ENCODE results near the gene CES5A.

The CES5A gene

GRCh38 chr16:55824473-55825000, 50.6 kb downstream of the CES5A start:
- TF ChIP-seq POLR2AphosphoS5 (IDR thresholded peaks at IDR 0.05; ENCODE audit: low read depth, low read length) (no peak), SIN3A (IDR thresholded peaks at IDR 0.05; ENCODE audit: borderline replicate concordance, insufficient read depth, low read length) (no peak), FOXP2 (optimal IDR thresholded peaks at IDR 0.05; ENCODE audit: borderline replicate concordance, extremely low read depth, extremely low read length, insufficient read depth) (no peak), TAF1 (IDR thresholded peaks at IDR 0.05; ENCODE audit: borderline replicate concordance, insufficient read depth, low read length) (no peak), REST (IDR thresholded peaks at IDR 0.05; ENCODE audit: insufficient read depth in 1 of 2, low read depth in 2 of 2, low read length in 2 of 2) (no peak)

- no peak for TF ChIP-seq FOXP2 (optimal IDR thresholded peaks at IDR 0.05; ENCODE audit: borderline replicate concordance, extremely low read depth, extremely low read length, insufficient read depth)
Observed at GRCh38 chr16:55822280-55822810, 52.8 kb downstream of the CES5A start.

- TF ChIP-seq REST (IDR thresholded peaks at IDR 0.05; ENCODE audit: insufficient read depth in 1 of 2, low read depth in 2 of 2, low read length in 2 of 2), result no peak
- no peak for TF ChIP-seq POLR2AphosphoS5 (IDR thresholded peaks at IDR 0.05; ENCODE audit: low read depth, low read length)
- TF ChIP-seq FOXP2 (optimal IDR thresholded peaks at IDR 0.05; ENCODE audit: borderline replicate concordance, extremely low read depth, extremely low read length, insufficient read depth), result no peak
- no peak for TF ChIP-seq TAF1 (IDR thresholded peaks at IDR 0.05; ENCODE audit: borderline replicate concordance, insufficient read depth, low read length)
- TF ChIP-seq SIN3A (IDR thresholded peaks at IDR 0.05; ENCODE audit: borderline replicate concordance, insufficient read depth, low read length), result no peak
Observed at GRCh38 chr16:55821210-55821609, 54.0 kb downstream of the CES5A start.

- TF ChIP-seq FOXP2 (optimal IDR thresholded peaks at IDR 0.05; ENCODE audit: borderline replicate concordance, extremely low read depth, extremely low read length, insufficient read depth), result no peak
- TF ChIP-seq REST (IDR thresholded peaks at IDR 0.05; ENCODE audit: insufficient read depth in 1 of 2, low read depth in 2 of 2, low read length in 2 of 2), result no peak
- no peak for TF ChIP-seq TAF1 (IDR thresholded peaks at IDR 0.05; ENCODE audit: borderline replicate concordance, insufficient read depth, low read length)
- TF ChIP-seq POLR2AphosphoS5 (IDR thresholded peaks at IDR 0.05; ENCODE audit: low read depth, low read length), result no peak
- TF ChIP-seq SIN3A (IDR thresholded peaks at IDR 0.05; ENCODE audit: borderline replicate concordance, insufficient read depth, low read length), result no peak
Observed at GRCh38 chr16:55820615-55821014, 54.6 kb downstream of the CES5A start.

- TF ChIP-seq REST (IDR thresholded peaks at IDR 0.05; ENCODE audit: insufficient read depth in 1 of 2, low read depth in 2 of 2, low read length in 2 of 2), result no peak
- no peak for TF ChIP-seq SIN3A (IDR thresholded peaks at IDR 0.05; ENCODE audit: borderline replicate concordance, insufficient read depth, low read length)
- no peak for TF ChIP-seq POLR2AphosphoS5 (IDR thresholded peaks at IDR 0.05; ENCODE audit: low read depth, low read length)
- no peak for TF ChIP-seq TAF1 (IDR thresholded peaks at IDR 0.05; ENCODE audit: borderline replicate concordance, insufficient read depth, low read length)
- no peak for TF ChIP-seq FOXP2 (optimal IDR thresholded peaks at IDR 0.05; ENCODE audit: borderline replicate concordance, extremely low read depth, extremely low read length, insufficient read depth)
Observed at GRCh38 chr16:55817236-55817912, 57.8 kb downstream of the CES5A start.
